GM18507 (cell line): ENCODE measurements around the gene REC8.
A peak's percentile ranks its signal among the peaks of the same experiment; 100 is the strongest.

Experiments used
- DNase-seq: peaks from one replicate; pipeline ENCODE4 v3.0.0; 2011; ENCODE audit warnings: low read depth; ENCODE audit not compliant: insufficient read length; ENCODE audit errors: extremely low spot score
- FAIRE-seq: peaks from 2 replicates; lab custom pipeline; 2011; peaks lifted over from hg19 to GRCh38; lab: Jason Lieb, UNC

Gene REC8, protein sequence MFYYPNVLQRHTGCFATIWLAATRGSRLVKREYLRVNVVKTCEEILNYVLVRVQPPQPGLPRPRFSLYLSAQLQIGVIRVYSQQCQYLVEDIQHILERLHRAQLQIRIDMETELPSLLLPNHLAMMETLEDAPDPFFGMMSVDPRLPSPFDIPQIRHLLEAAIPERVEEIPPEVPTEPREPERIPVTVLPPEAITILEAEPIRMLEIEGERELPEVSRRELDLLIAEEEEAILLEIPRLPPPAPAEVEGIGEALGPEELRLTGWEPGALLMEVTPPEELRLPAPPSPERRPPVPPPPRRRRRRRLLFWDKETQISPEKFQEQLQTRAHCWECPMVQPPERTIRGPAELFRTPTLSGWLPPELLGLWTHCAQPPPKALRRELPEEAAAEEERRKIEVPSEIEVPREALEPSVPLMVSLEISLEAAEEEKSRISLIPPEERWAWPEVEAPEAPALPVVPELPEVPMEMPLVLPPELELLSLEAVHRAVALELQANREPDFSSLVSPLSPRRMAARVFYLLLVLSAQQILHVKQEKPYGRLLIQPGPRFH

DNA sequence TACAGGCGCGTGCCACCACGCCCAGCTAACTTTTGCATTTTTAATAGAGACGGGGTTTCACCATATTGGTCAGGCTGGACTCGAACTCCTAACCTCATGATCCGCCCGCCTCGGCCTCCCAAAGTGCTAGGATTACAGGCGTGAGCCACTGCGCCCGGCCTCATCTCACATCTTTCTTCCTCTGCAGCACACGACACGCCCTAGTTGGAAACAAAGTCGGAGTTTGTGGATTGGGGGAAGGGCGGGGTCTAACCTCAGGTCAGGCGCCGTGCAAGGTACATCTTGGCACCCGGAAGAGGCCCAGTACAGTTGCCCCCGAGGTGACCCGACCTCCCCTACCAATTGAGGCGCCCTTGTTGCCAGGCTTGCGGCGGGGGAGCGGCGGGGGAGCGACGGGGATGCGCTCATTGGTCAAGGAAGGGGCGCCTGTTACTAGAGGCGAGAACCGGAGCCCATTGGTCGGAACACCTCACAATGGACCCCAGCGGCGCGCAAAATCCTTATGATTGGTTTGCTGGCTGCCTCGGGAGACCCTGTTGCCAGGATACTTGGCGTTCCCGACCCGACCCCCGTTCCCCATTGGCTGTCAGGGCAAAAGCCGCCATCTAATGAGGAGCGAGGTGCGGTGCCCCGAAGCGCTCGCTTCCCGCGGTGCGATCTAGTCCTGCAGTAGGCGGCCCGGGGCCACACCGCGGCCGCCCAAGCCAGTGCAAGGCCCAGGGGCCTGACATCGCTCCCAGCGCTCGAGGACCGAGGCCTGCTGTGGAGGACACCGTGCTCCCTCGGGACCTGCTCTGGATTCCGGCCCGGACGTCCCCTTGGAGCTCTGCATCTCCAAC is at the start of gene REC8:
TSS of gene REC8 (plus strand) at position 659 of the 839 bp plus-strand sequence. CDS start 473 bp downstream, outside the sequence.
- DNase-seq, result peak; percentile 91
- peak; percentile 94 for FAIRE-seq

DNA sequence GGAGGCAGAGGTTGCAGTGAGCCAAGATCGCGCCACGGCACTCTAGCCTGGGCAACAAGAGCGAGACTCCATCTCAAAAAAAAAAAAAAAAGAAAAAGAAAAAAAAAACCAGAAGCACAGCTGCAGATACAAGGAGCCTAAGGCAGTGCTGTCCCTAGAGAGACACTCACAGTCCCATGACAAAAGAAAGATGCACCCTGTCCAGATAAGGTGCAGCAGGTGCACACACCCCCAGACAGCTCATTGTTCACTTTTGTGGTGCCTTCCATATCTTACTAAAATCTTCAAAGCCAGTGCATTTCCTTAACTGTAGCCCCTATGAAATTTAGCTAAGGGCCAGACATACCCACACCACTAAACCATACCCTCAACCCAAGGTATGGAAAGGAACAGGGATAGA is 49.5 kb upstream of the REC8 start:
- DNase-seq, result no peak
- no peak for FAIRE-seq

DNA sequence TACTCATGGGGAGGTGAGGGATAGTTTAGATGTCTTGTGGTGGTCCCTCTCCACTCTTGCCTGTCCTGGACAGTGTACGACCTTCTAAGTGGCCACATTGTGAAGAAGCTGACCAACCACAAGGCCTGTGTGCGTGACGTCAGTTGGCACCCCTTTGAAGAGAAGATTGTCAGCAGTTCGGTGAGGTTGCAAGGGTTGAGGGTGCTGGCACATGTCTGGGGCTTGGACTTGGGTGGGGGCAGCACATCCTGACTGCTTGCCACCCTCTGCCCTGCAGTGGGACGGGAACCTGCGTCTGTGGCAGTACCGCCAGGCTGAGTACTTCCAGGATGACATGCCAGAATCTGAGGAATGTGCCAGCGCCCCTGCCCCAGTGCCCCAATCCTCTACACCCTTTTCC is 49.0 kb upstream of the REC8 start:
- FAIRE-seq (no peak), DNase-seq (no peak)

DNA sequence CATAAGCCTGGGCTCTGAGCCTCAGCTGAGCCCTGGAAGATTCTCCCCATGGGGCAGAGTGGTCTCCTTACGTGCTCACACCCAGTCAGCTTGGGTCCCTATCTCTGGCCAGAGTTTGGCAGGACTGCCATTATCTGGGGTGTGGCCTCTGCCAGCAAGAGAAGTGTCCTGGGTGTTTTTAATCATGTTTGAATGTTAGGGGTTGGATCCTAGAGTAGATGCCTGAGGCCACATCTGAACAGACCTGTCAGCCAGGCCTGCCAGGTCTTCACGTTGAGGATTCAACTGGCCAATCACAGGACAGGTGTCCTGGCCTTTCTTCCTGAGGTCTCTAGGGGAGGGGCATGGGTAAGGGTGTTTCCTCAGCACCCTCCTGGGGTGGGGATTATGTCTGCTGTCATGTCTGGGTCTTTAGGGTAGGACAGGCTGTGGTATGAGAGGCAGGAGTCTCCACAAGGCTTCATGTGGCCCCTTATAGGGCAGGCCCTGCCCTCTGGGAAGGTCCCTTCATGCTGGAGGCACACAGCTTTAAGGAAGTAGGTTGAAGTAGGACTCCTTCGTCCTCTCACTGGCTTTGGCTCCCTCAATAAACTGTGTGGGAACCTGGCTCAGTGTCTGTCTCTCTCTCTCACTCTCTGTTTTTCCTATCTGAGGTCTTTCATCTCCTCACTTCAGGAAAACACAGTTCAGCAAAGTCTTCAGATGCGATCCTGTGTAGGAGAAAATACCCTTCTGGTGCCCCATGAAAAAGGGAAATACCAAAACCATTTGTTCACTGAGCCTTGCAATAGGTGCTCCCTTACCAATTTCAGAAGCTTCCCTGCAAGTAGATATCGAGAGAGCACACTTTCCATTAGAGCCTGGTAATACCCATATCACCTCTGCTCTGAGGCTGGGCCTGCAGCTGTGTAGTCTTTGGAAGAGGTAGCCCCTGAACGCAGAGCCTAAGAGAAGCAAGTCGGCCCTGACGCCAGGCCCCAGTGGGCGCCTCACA is 48.2 kb upstream of the REC8 start:
- peak; percentile 51 for FAIRE-seq
- DNase-seq, result no peak

DNA sequence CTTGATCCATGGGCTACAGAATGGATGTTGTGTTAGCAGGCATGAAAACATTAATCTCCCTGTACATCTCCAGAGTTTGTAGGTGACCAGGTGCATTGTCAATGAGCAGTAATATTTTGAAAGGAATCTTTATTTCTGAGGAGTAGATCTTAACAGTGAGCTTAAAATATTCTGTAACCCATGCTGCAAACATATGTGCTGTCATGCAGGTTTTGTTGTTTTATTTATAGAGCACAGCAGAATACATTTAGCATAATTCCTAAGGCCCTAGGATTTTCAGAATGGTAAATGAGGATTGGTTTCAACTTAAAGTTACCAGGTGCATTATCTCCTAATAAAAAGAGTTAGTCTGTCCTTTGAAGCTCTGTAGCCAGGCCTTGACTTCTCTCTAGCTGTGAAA is 44.9 kb upstream of the REC8 start:
- DNase-seq, result no peak

DNA sequence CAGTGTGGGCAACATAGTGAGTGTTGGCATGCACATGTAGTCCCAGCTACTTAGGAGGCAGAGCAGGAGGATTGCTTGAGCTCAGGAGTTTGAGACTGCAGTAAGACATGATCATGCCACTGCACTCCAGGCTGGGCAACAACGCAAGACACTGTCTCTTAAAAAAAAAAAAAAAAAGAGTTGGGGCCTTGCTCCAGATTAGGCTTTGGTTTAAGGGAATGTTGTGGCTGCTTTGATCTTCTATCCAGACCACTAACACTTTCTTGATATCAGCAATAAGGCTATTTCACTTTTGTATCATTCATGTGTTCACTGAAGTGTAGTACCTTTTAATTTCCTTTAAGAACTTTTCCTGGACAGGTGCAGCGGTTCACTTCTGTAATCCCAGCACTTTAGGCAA is 44.2 kb upstream of the REC8 start:
- no peak for DNase-seq
- FAIRE-seq, result no peak

More for the DNA sequence above, 44.9 kb upstream of the REC8 start:
- no peak for FAIRE-seq

DNA sequence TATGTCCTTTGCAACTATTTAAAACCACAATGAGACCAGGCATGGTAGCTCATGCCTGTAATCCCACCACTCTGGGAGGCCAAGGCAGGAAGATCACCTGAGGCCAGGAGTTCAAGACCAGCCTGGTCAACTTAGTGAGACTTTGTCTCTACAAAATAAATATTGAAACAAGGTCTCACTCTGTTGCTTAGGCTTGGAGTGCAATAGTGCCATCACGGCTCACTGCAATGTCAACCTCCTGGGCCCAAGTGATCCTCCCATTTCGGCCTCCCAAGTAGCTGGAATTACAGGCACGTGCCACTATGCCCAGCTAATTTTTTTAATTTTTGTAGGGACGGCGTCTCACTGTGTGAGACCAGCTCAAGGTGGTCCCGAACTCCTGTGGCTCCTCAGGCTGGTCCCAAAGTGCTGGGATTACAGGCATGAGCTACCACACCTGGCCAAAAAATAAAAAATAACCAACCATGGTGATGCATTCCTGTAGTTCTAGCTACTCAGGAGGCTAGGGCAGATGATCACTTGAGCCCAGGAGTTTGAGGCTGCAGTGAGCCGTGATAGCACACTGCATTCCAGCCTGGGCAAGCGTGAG is 42.4 kb upstream of the REC8 start:
- FAIRE-seq (no peak), DNase-seq (no peak)

DNA sequence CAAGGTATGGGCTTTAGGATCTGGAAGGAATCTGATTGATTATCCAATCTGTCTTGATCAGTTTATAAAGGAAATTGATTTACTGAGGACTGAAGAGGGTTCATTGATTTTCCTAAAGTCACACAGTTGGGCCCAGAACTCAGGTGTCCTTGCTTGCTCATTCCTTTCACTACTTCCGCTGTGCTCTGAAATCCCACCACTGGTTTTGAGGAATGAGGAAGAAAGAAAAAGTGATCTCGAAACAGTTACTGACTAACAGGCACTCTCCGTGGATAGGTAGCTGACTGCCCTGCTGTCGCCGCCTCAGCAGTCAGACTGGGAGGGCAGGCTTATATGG is 41.5 kb upstream of the REC8 start, which contains the start of gene FITM1:
TSS of gene FITM1 (plus strand) at position 280 of the 337 bp plus-strand sequence. CDS start 905 bp downstream, outside the sequence.
- FAIRE-seq, result no peak

DNA sequence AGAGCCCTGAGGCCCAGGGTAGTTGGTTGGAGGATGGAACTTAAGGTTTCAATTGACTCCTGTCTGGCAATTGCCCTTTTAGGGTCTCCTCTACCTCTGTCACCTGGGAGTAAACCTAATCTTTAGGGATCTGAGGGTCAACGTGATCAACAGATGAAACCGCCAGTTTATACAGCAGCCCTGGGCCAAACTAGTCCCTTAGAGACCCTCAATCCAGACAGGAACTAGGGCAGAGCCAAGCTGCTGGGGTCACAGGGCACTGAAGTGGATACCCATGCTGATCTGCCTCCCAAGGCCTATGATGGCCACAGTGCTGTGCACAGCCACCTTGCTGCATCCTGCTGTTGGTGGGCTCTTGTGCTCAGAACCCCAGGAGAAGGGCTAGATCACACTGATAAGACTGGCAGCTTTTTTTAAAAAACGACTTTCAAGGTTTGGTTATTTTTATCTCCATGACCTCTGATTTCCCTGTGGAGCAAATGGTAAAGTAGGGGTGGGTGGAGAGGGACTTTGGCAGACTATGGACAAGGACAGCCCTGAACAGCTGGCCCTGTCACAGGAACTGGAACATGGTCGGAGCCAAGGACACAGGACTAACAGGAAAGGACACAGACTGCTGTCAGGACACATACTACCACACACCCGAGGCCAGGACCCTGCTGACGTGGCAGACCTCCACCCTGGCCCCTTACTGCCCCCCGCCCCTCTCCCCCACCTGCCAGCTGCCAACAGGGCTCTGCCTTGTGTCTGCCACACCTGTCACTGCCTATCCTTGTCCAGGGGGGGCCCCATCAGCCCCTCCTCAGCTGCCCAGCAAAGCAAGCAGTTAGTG is 40.9 kb upstream of the REC8 start:
- DNase-seq (no peak), FAIRE-seq (no peak)

More for the DNA sequence above, 41.5 kb upstream of the REC8 start, which contains the start of gene FITM1:
- DNase-seq, result no peak

DNA sequence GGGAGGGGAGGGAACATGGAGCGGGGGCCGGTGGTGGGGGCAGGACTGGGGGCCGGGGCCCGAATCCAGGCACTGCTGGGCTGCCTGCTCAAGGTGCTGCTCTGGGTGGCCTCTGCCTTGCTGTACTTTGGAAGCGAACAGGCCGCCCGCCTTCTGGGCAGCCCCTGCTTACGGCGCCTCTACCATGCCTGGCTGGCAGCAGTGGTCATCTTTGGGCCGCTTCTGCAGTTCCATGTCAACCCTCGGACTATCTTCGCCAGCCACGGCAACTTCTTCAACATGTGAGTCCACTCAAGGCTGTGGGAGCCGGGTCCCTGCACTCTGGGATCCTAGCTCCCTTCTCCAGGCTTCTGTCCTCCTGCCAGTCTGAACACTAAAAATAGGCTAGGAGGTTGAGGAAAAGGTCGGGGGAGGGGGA is 40.3 kb upstream of the REC8 start:
- no peak for DNase-seq
- no peak for FAIRE-seq

DNA sequence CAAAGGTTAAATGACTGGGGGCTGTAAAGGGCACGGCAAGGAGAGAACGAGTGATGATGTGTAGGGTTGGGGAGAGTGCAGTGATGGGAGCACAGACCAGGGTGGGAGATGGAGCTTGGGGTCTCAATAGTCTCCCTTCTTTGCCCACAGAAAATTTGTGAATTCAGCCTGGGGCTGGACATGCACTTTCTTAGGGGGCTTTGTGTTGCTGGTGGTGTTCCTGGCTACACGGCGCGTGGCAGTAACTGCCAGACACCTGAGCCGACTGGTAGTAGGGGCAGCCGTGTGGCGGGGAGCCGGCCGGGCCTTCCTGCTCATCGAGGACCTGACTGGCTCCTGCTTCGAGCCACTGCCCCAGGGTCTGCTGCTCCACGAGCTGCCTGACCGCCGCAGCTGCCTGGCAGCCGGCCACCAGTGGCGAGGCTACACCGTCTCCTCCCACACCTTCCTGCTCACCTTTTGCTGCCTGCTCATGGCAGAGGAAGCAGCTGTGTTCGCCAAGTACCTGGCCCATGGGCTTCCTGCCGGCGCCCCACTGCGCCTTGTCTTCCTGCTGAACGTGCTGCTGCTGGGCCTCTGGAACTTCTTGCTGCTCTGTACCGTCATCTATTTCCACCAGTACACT is 39.7 kb upstream of the REC8 start:
- FAIRE-seq, result no peak
- no peak for DNase-seq

DNA sequence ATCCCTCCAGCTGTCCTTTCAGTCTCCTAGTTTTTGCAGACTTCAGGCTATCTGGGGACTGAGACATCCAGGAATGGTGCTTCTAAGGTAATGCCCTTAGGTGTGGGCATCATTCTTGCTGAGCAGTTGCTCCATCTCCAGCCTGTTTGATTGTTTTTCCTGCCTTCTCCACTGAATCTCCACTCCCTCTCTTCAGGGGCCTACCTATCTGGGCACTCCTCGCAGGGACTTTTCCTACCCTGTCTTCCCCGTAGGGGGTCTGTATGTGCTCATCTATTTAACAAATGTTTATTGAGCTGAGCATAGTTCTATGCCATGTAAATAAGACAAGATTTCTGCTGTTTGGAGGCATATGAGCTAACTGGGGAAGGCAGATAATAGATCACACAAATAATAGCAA is 38.9 kb upstream of the REC8 start:
- DNase-seq, result no peak
- FAIRE-seq, result no peak

DNA sequence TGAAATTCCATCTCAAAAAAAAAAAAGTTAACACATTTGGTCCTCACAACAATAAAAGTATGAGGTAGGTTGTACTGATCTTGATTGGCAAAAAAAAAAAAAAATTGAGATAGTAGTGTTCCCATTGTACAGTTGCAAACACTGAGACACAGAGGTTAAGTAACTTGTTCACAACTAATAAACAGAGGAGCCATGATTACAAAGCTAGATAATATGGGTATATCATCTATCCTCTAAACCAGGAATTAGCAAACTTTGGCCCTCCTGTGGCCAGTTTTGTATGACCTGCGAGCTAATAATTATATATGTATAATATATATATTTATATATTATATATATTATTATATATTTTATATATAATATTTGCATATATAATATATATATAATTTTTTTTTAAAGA is 38.1 kb upstream of the REC8 start:
- DNase-seq (no peak), FAIRE-seq (no peak)

DNA sequence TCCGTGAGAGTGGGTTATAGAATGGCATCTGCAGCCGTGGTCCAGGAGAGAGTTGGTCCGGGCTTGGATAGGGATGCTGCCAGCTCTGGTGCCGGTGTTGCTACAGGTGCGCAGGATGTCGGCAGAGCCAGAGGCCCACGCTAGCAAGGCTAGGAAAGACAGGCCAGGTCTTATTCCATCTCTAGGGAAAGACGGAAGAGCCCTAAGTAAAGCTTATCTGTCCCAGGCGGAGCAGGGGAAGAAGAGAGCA is 36.4 kb upstream of the REC8 start:
- DNase-seq (no peak), FAIRE-seq (no peak)

DNA sequence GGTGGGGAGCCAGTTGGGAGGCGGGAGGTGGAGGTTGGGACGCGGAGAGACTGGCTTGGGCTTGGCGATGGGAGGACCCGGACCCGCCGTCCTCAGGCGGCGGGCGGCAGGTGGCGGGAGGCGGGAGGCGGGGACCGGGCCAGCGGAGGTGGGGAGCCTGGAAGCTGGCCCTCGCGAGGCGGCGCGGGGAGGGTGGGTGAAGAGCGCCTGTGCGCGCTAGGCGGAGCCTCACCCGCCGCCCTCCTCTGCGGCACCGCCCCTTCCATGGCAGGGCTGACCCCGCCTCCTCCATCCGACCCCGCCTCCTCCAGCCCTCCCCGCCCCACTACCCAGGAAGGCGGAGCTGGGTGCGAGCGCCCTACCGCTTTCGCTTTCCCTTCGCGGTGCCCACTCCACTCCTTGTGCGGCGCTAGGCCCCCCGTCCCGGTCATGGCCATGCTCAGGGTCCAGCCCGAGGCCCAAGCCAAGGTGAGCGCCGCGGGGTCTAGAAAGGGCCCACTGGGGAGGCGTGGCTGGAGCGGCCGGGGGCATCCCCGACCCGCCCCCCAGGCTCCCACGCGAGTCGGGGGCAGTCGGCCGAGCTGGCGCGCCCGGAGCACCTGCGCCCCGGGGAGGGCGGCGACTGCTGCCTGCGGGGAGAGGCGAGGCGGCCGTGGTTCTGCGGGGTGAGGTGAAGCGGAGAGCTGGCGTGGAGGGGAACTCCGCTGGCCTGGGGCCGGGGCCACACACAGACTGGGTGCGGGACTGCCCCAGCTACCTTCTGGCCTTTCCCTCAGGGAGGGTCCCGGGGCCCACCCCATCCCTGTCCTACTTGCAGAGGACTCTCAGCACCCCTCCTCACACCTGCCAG is 35.8 kb upstream of the REC8 start, which contains the start of gene PSME1:
TSS of gene PSME1 (plus strand) at position 361 of the 850 bp plus-strand sequence. CDS start at position 430, 69 bp downstream.
- peak; percentile 93 for FAIRE-seq

DNA sequence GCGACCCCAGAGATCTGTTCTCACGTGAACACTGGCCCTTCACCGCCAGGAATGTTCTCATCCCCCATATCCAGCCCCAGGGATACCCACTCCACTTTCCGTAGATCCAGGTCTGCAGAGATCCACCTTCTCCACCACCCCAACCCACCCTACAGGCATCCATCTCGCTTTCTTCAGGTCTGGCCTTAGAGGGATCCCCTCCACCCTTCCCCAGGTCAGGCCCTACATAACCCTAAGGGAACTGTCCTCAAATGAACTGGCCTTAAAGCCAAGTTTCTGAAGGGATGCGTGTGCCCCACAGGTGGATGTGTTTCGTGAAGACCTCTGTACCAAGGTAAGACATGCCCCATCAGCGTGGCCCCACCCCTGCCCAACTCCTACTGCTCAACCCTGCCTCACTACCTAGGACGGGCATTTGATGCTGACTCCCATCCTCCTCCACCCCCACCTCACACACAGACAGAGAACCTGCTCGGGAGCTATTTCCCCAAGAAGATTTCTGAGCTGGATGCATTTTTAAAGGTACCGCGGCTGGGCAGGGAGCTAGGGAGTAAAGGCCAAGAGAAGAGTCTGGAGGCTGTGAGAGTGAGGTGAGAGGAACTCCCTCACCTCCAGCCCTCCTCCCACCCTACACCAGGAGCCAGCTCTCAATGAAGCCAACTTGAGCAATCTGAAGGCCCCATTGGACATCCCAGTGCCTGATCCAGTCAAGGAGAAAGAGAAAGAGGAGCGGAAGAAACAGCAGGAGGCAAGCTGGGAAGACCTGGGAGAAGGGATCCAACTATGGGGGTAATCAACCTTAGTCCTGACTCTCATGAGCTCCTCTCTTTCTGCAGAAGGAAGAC is 35.0 kb upstream of the REC8 start:
- FAIRE-seq (no peak), DNase-seq (no peak)

More for the DNA sequence above, 35.8 kb upstream of the REC8 start, which contains the start of gene PSME1:
- DNase-seq, result peak; percentile 83
